GM12874 (cell line): ENCODE measurements around the gene BLVRB.

Source experiments
- CTCF ChIP-seq: IDR thresholded peaks from 2 replicates; pipeline ENCODE4 v1.5.1; 2011; ENCODE audit warnings: low read depth, mild to moderate bottlenecking, control low read depth, low read length, moderate library complexity; ENCODE audit not compliant: insufficient read depth

The BLVRB gene

DNA sequence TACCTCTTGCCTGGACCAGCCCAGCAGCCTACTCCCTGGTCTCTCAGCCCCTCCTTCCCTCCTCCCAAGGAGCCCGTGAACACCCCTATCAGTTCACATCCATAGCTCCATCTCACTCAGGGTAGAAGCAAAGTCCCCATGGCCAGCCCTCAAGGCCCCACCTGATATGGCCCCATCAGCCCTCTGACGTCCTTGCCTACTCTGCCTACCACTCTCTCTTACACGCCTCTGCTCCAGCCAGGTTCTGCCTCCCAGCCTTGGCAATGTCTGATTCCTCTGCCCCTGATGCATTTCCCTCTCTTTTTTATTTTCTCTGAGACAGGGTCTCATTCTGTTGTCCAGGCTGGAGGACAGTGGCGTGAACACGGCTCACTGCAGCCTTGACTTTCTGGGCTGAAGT, 13.5 kb downstream of the BLVRB start:
- no peak for TF ChIP-seq CTCF

DNA sequence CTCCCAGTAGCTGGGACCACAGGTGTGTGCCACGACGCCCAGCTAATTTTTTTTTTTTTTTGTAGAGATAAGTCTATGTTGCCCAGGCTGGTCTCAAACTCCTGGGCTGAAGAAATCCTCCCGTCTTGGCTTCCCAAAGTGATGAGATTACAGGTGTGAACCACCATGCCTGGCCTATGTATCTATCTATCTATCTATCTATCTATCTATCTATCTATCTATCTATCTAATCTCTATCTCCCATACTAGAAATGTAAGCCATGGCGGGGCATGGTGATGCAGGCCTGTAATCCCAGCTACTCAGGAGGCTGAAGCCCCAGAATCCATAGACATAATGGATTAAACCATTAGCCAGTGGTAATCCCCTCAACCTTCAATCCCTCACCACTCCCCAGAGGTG, 14.9 kb downstream of the BLVRB start:
- no peak for TF ChIP-seq CTCF

GRCh38 chr19:40449506-40449905, 16.0 kb downstream of the BLVRB start:
- TF ChIP-seq CTCF: no peak

GRCh38 chr19:40446263-40446784, 19.2 kb downstream of the BLVRB start:
- TF ChIP-seq CTCF: no peak

GRCh38 chr19:40445780-40446262, 19.7 kb downstream of the BLVRB start:
- TF ChIP-seq CTCF: no peak

- TF ChIP-seq CTCF: peak; percentile 42; the same call in 1 of the 2 replicates
Observed at GRCh38 chr19:40444825-40445312, 20.7 kb downstream of the BLVRB start.

GRCh38 chr19:40444000-40444824, 21.3 kb downstream of the BLVRB start, which contains the start of gene SERTAD3:
Gene SERTAD3 (minus strand): TSS chr19:40444335. CDS start chr19:40442080, 2,255 bp downstream.
- TF ChIP-seq CTCF: no peak
